ENCODE data around the gene FCHSD2.

- TF ChIP-seq CTCF (conservative IDR thresholded peaks at IDR 0.05 in 1 of 2, IDR thresholded peaks at IDR 0.05 in 1 of 2; ENCODE audit: low read depth in 1 of 2, low read length in 2 of 2) = no peak
- TF ChIP-seq EZH2 (IDR thresholded peaks at IDR 0.05; ENCODE audit: low read length, missing control alignments) = no peak
These were observed 2.5 kb downstream of the FCHSD2 start for GRCh38 chr11:73139476-73140198.
